Neuronal stem cell (in vitro differentiated cells): ENCODE data around the gene SPPL2C.

ENCODE experiments used
- DNase-seq: peaks from one replicate; pipeline ENCODE4 v3.0.0-alpha.2; 2013; ENCODE audit warnings: low spot score
- H2AFZ ChIP-seq: one replicate; pipeline ENCODE4 v1.6.1; 2013; ENCODE audit warnings: mild to moderate bottlenecking, low read length, inconsistent platforms
- H2AK5ac ChIP-seq: 2 replicates; pipeline ENCODE4 v1.6.1; 2013; ENCODE audit warnings: low read depth, mild to moderate bottlenecking, inconsistent platforms, low read length, moderate library complexity, mixed read lengths
- H2BK120ac ChIP-seq: 2 replicates; pipeline ENCODE4 v1.6.1; 2013; ENCODE audit warnings: low read depth, mild to moderate bottlenecking, inconsistent platforms, low read length, moderate library complexity, mixed read lengths
- H2BK12ac ChIP-seq: one replicate; pipeline ENCODE4 v1.6.1; 2013; ENCODE audit warnings: low read length, inconsistent platforms
- H2BK15ac ChIP-seq: 2 replicates; pipeline ENCODE4 v1.6.1; 2013; ENCODE audit warnings: mild to moderate bottlenecking, low read length, inconsistent platforms, mixed read lengths
- H2BK5ac ChIP-seq: one replicate; pipeline ENCODE4 v1.6.1; 2013; ENCODE audit warnings: inconsistent platforms, mild to moderate bottlenecking, low read length, moderate library complexity
- H3K14ac ChIP-seq: one replicate; pipeline ENCODE4 v1.6.1; 2013; ENCODE audit warnings: low read length, inconsistent platforms
- H3K18ac ChIP-seq: 2 replicates; pipeline ENCODE4 v1.6.1; 2013; ENCODE audit warnings: low read length, inconsistent platforms
- H3K23ac ChIP-seq: 2 replicates; pipeline ENCODE4 v1.6.1; 2013; ENCODE audit warnings: low read depth, mild to moderate bottlenecking, mixed read lengths, low read length, inconsistent platforms; ENCODE audit not compliant: poor library complexity
- H3K27ac ChIP-seq: replicated peaks from 3 replicates; pipeline ENCODE4 v1.5.1; 2013; ENCODE audit warnings: low read length, inconsistent platforms
- H3K27me3 ChIP-seq, 3 experiments: 2 replicates each; pipeline ENCODE4 v1.6.1; 2013; ENCODE audit warnings: low read length in 3 of 3, mild to moderate bottlenecking in 2 of 3, inconsistent platforms in 1 of 3, low read depth in 1 of 3, mixed read lengths in 1 of 3, moderate library complexity in 1 of 3; ENCODE audit not compliant: control insufficient read depth in 3 of 3, insufficient read depth in 3 of 3
- H3K36me3 ChIP-seq, 2 donors: replicated peaks in 1 of 2; 2 replicates each; pipeline ENCODE4 v1.6.1; 2013; ENCODE audit warnings: low read length in 2 of 2; ENCODE audit not compliant: control insufficient read depth in 2 of 2, insufficient read depth in 2 of 2
- H3K4ac ChIP-seq: 2 replicates; pipeline ENCODE4 v1.6.1; 2013; ENCODE audit warnings: inconsistent platforms, mild to moderate bottlenecking, low read length, moderate library complexity
- H3K4me1 ChIP-seq, 2 donors: 1 replicate in 1 of 2; 2 replicates in 1 of 2; pipeline ENCODE4 v1.6.1; 2013; ENCODE audit warnings: low read length in 2 of 2, low read depth in 1 of 2; ENCODE audit not compliant: control insufficient read depth in 2 of 2, insufficient read depth in 1 of 2
- H3K4me2 ChIP-seq: one replicate; pipeline ENCODE4 v1.6.1; 2013; ENCODE audit warnings: mild to moderate bottlenecking, low read length, inconsistent platforms; ENCODE audit not compliant: insufficient read depth, poor library complexity, severe bottlenecking
- H3K4me3 ChIP-seq, 2 donors: 2 replicates each; pipeline ENCODE4 v1.5.1; 2013; ENCODE audit warnings: low read length in 2 of 2, mild to moderate bottlenecking in 2 of 2, inconsistent platforms in 1 of 2, moderate library complexity in 1 of 2
- H3K79me1 ChIP-seq: one replicate; pipeline ENCODE4 v1.6.1; 2013; ENCODE audit warnings: low read depth, mild to moderate bottlenecking, inconsistent platforms, low read length, moderate library complexity
- H3K9ac ChIP-seq: one replicate; pipeline ENCODE4 v1.6.1; 2013; ENCODE audit warnings: mild to moderate bottlenecking, low read depth, low read length, inconsistent platforms; ENCODE audit not compliant: poor library complexity
- H3K9me3 ChIP-seq, 2 donors: replicated peaks in 1 of 2; 2 replicates each; pipeline versions ENCODE3 to v1.6.1; 2013; ENCODE audit warnings: low read length in 2 of 2, mild to moderate bottlenecking in 2 of 2, inconsistent platforms in 1 of 2, low read depth in 1 of 2, mixed read lengths in 1 of 2, moderate library complexity in 1 of 2; ENCODE audit not compliant: control insufficient read depth in 2 of 2, insufficient read depth in 1 of 2
- H4K8ac ChIP-seq: one replicate; pipeline ENCODE4 v1.6.1; 2013; ENCODE audit warnings: low read depth, mild to moderate bottlenecking, inconsistent platforms, low read length, moderate library complexity
- H4K91ac ChIP-seq: one replicate; pipeline ENCODE4 v1.6.1; 2013; ENCODE audit warnings: low read length, low read depth, mild to moderate bottlenecking, inconsistent platforms; ENCODE audit not compliant: poor library complexity
- WGBS, 2 donors: extraction: QIAGEN DNeasy Blood & Tissue Kit; methylation state at CpG; one replicate each; pipeline ENCODE4 v1.1.7; 2013; ENCODE audit warnings: missing lambda C conversion rate in 2 of 2, mixed read lengths in 1 of 2; ENCODE audit not compliant: insufficient read length in 2 of 2, insufficient replicate concordance in 1 of 2; ENCODE audit errors: extremely low coverage in 2 of 2; 5-methylcytosine and 5-hydroxymethylcytosine counted together

The SPPL2C gene

GRCh38 chr17:45863857-45864654 lies 19.4 kb downstream of the SPPL2C start:
- H3K27me3 ChIP-seq = peaks cover 0 to 14% (median 0%) of the 10 kb centered on the region in 3 experiments
- no peaks in the 10 kb centered on the region for H3K9me3 ChIP-seq
- no peak overlapping the region for H4K8ac ChIP-seq
- H3K4me3 ChIP-seq = no peak overlapping the region
- H2BK5ac ChIP-seq = no peak overlapping the region
- no CpG with 5 or more reads among the region's 6 CpGs for WGBS, 2 donors
- no peak overlapping the region for H3K4ac ChIP-seq
- H2AFZ ChIP-seq = no peak overlapping the region
- no peaks in the 10 kb centered on the region for H3K79me1 ChIP-seq
- H3K27ac ChIP-seq = no peak overlapping the region
- H3K9ac ChIP-seq = no peak overlapping the region
- no peaks in the 10 kb centered on the region for H3K36me3 ChIP-seq
- peak overlapping the region; percentile 40 for H3K18ac ChIP-seq
- H3K4me1 ChIP-seq = peaks cover 0 to 2% of the 10 kb centered on the region in 2 donors
- no peak for DNase-seq
- no peak overlapping the region for H3K23ac ChIP-seq
- no peak overlapping the region for H2BK15ac ChIP-seq
- no peak overlapping the region for H2AK5ac ChIP-seq
- no peak overlapping the region for H2BK12ac ChIP-seq
- H2BK120ac ChIP-seq = no peak overlapping the region
- H4K91ac ChIP-seq = no peak overlapping the region
- H3K4me2 ChIP-seq = no peak overlapping the region
- H3K14ac ChIP-seq = no peak overlapping the region

- H2AFZ ChIP-seq = peak overlapping the region; percentile 53
- no peak overlapping the region for H2BK5ac ChIP-seq
- no peak for DNase-seq
- no peak overlapping the region for H3K27ac ChIP-seq
- no peak overlapping the region for H3K4ac ChIP-seq
- no peak overlapping the region for H2BK120ac ChIP-seq
- H2AK5ac ChIP-seq = no peak overlapping the region
- no peak overlapping the region for H4K8ac ChIP-seq
- H3K4me3 ChIP-seq = no peak overlapping the region
- H3K14ac ChIP-seq = no peak overlapping the region
- H3K36me3 ChIP-seq = no peaks in the 10 kb centered on the region
- H3K9me3 ChIP-seq = no peaks in the 10 kb centered on the region
- no peak overlapping the region for H3K9ac ChIP-seq
- H3K79me1 ChIP-seq = no peaks in the 10 kb centered on the region
- no peak overlapping the region for H2BK12ac ChIP-seq
- H3K27me3 ChIP-seq = peaks cover 0 to 21% (median 0%) of the 10 kb centered on the region in 3 experiments
- no peak overlapping the region for H4K91ac ChIP-seq
- H3K23ac ChIP-seq = no peak overlapping the region
- WGBS, 2 donors = no CpG with 5 or more reads among the region's 6 CpGs
- no peak overlapping the region for H3K18ac ChIP-seq
- H3K4me2 ChIP-seq = no peak overlapping the region
- H3K4me1 ChIP-seq = peaks cover 3 to 4% of the 10 kb centered on the region in 2 donors
- no peak overlapping the region for H2BK15ac ChIP-seq
Measured at GRCh38 chr17:45867171-45867570, 22.5 kb downstream of the SPPL2C start.

GRCh38 chr17:45867702-45868101 lies 23.0 kb downstream of the SPPL2C start:
- Histone ChIP-seq H3K18ac (no peak overlapping the region), H2BK120ac (no peak overlapping the region), H3K23ac (no peak overlapping the region), H2BK12ac (no peak overlapping the region), H3K27ac (no peak overlapping the region), H3K4me2 (no peak overlapping the region), H2AK5ac (no peak overlapping the region), H3K4me1 (peaks cover 3 to 4% of the 10 kb centered on the region in 2 donors), H4K8ac (no peak overlapping the region), H3K9me3 (no peaks in the 10 kb centered on the region), H3K4ac (no peak overlapping the region), H3K4me3 (no peak overlapping the region), H3K36me3 (no peaks in the 10 kb centered on the region), H3K14ac (no peak overlapping the region), H3K79me1 (no peaks in the 10 kb centered on the region), H2BK5ac (no peak overlapping the region), H3K27me3 (peaks cover 0 to 21% (median 0%) of the 10 kb centered on the region in 3 experiments), H2AFZ (peak overlapping the region; percentile 53), H3K9ac (no peak overlapping the region), H2BK15ac (no peak overlapping the region), H4K91ac (no peak overlapping the region)
- whole genome bisulfite sequencing, 2 donors = no CpG with 5 or more reads among the region's 8 CpGs
- DNase-seq = no peak

GRCh38 chr17:45868276-45868675 lies 23.6 kb downstream of the SPPL2C start:
- Histone ChIP-seq H3K4ac (no peak overlapping the region), H2BK5ac (no peak overlapping the region), H2AFZ (no peak overlapping the region), H2AK5ac (no peak overlapping the region), H3K79me1 (no peaks in the 10 kb centered on the region), H2BK12ac (no peak overlapping the region), H3K27me3 (peaks cover 0 to 21% (median 0%) of the 10 kb centered on the region in 3 experiments), H3K36me3 (no peaks in the 10 kb centered on the region), H3K9ac (no peak overlapping the region), H3K23ac (no peak overlapping the region), H2BK15ac (no peak overlapping the region), H3K9me3 (no peaks in the 10 kb centered on the region), H3K18ac (no peak overlapping the region), H4K91ac (no peak overlapping the region), H4K8ac (no peak overlapping the region), H2BK120ac (no peak overlapping the region), H3K27ac (no peak overlapping the region), H3K4me2 (no peak overlapping the region), H3K4me1 (peaks cover 3 to 4% of the 10 kb centered on the region in 2 donors), H3K14ac (no peak overlapping the region), H3K4me3 (no peak overlapping the region)
- no CpG with 5 or more reads among the region's 5 CpGs for WGBS, 2 donors
- DNase-seq = no peak
